H1 (cell line): Measurements from ENCODE around the gene PKDREJ. TPM values are rescaled to one million over a fixed set of nuclear protein-coding genes. Genes with fewer than 3 reads are reported as not detected.

Experiments
- CTCF ChIA-PET: fragments of 300-600 bp; sonication (Branson Sonifier 250); formaldehyde crosslinking; loops from one replicate; lab custom pipeline; 2021; ENCODE audit not compliant: partially characterized antibody; lab: Charles Lee
- POLR2A ChIA-PET: fragments of 300-600 bp; sonication (Branson Sonifier 250); formaldehyde crosslinking; loops from one replicate; lab custom pipeline; 2021; ENCODE audit warnings: inconsistent platforms; ENCODE audit not compliant: partially characterized antibody; lab: Charles Lee
- DNase-seq, 2 experiments: peaks; one replicate each; pipeline versions ENCODE4 v3.0.0 to v3.0.0-alpha.2; 2010 to 2022; ENCODE audit warnings: low spot score in 2 of 2, low read depth in 1 of 2, mixed read lengths in 1 of 2
- FAIRE-seq: peaks from 2 replicates; lab custom pipeline; 2011; peaks lifted over from hg19 to GRCh38; lab: Jason Lieb, UNC
- H2AFZ ChIP-seq: 2 replicates; pipeline ENCODE4 v1.8.1; 2012; ENCODE audit warnings: low read length, inconsistent platforms
- H2AK5ac ChIP-seq: 2 replicates; pipeline ENCODE4 v1.6.1; 2013; ENCODE audit warnings: low read depth, low read length
- H2BK120ac ChIP-seq: replicated peaks from 2 replicates; pipeline ENCODE3; 2013; ENCODE audit warnings: low read depth, low read length, inconsistent platforms
- H2BK12ac ChIP-seq: 2 replicates; pipeline ENCODE4 v1.6.1; 2013; ENCODE audit warnings: low read depth, low read length
- H2BK15ac ChIP-seq: 2 replicates; pipeline ENCODE4 v1.6.1; 2013; ENCODE audit warnings: low read length
- H2BK20ac ChIP-seq: 2 replicates; pipeline ENCODE4 v1.6.1; 2013; ENCODE audit warnings: low read length
- H2BK5ac ChIP-seq: 2 replicates; pipeline ENCODE4 v1.6.1; 2013; ENCODE audit warnings: low read depth, low read length
- H3K14ac ChIP-seq: 2 replicates; pipeline ENCODE4 v1.6.1; 2013; ENCODE audit warnings: inconsistent platforms; ENCODE audit not compliant: insufficient read length
- H3K18ac ChIP-seq: 2 replicates; pipeline ENCODE4 v1.6.1; 2013; ENCODE audit warnings: low read length; ENCODE audit errors: extremely low read depth
- H3K23ac ChIP-seq: 2 replicates; pipeline ENCODE4 v1.6.1; 2013; ENCODE audit warnings: inconsistent platforms; ENCODE audit not compliant: insufficient read length
- H3K23me2 ChIP-seq: 2 replicates; pipeline ENCODE4 v1.6.1; 2013; ENCODE audit warnings: low read depth, low read length
- H3K27ac ChIP-seq: 2 replicates; pipeline ENCODE4 v1.6.1; 2011; ENCODE audit warnings: low read depth, low read length, inconsistent platforms
- H3K27me3 ChIP-seq, 4 experiments: replicated peaks in 1 of 4; 1 replicate in 1 of 4; 2 replicates in 3 of 4; pipeline versions ENCODE4 v1.6.1 to v1.8.1; 2011 to 2013; ENCODE audit warnings: low read length in 3 of 4, mild to moderate bottlenecking in 3 of 4, inconsistent platforms in 2 of 4, mixed read lengths in 2 of 4, moderate library complexity in 1 of 4; ENCODE audit not compliant: control insufficient read depth in 3 of 4, insufficient read depth in 3 of 4; ENCODE audit errors: extremely low read depth in 1 of 4
- H3K36me3 ChIP-seq, 4 experiments: 2 replicates each; pipeline versions ENCODE4 v1.6.1 to v1.8.1; 2011 to 2013; ENCODE audit warnings: mild to moderate bottlenecking in 4 of 4, low read length in 3 of 4, moderate library complexity in 2 of 4, control low read depth in 1 of 4, inconsistent platforms in 1 of 4; ENCODE audit not compliant: insufficient read depth in 4 of 4, control insufficient read depth in 2 of 4
- H3K4ac ChIP-seq: replicated peaks from 2 replicates; pipeline ENCODE3; 2013; ENCODE audit warnings: low read length, low read depth, mixed read lengths, inconsistent platforms; ENCODE audit not compliant: insufficient read length
- H3K4me1 ChIP-seq, 4 experiments: replicated peaks in 1 of 4; 1 replicate in 1 of 4; 2 replicates in 3 of 4; pipeline versions ENCODE4 v1.6.1 to v1.8.1; 2011 to 2013; ENCODE audit warnings: low read length in 3 of 4, inconsistent platforms in 2 of 4, mixed read lengths in 1 of 4; ENCODE audit not compliant: insufficient read depth in 4 of 4, control insufficient read depth in 3 of 4
- H3K4me2 ChIP-seq, 2 experiments: 2 replicates each; pipeline versions ENCODE4 v1.6.1 to v1.8.1; 2011 to 2013; ENCODE audit warnings: low read depth in 2 of 2, low read length in 2 of 2, control low read depth in 1 of 2, inconsistent platforms in 1 of 2, mild to moderate bottlenecking in 1 of 2; ENCODE audit not compliant: insufficient read depth in 1 of 2
- H3K4me3 ChIP-seq, 4 experiments: fragments of 200-600, 300-600 bp in 1 of 4; sonication (generic), shearing (Covaris generic), sonication (Bioruptor Twin) in 1 of 4; 2 replicates each; pipeline versions ENCODE4 v1.5.1 to v1.8.1; 2011 to 2016; ENCODE audit warnings: low read length in 4 of 4, low read depth in 3 of 4, control low read depth in 2 of 4, inconsistent platforms in 2 of 4, mild to moderate bottlenecking in 2 of 4, mixed read lengths in 1 of 4, moderate library complexity in 1 of 4; ENCODE audit not compliant: insufficient read depth in 2 of 4; ENCODE audit errors: extremely low read depth in 1 of 4
- H3K56ac ChIP-seq: replicated peaks from 2 replicates; pipeline ENCODE3; 2013; ENCODE audit warnings: low read depth, mild to moderate bottlenecking, mixed read lengths, low read length, inconsistent platforms; ENCODE audit not compliant: insufficient read length
- H3K79me1 ChIP-seq: 2 replicates; pipeline ENCODE4 v1.6.1; 2013; ENCODE audit warnings: low read depth, low read length, control low read depth
- H3K79me2 ChIP-seq, 2 experiments: 2 replicates each; pipeline versions ENCODE4 v1.6.1 to v1.8.1; 2012 to 2013; ENCODE audit warnings: low read length in 2 of 2, mild to moderate bottlenecking in 2 of 2, inconsistent platforms in 1 of 2; ENCODE audit not compliant: insufficient read depth in 2 of 2, control insufficient read depth in 1 of 2
- H3K9ac ChIP-seq, 4 experiments: replicated peaks in 1 of 4; 1 replicate in 1 of 4; 2 replicates in 3 of 4; pipeline versions ENCODE4 v1.6.1 to v1.8.1; 2011 to 2013; ENCODE audit warnings: low read depth in 3 of 4, low read length in 3 of 4, control low read depth in 2 of 4, mild to moderate bottlenecking in 2 of 4, moderate library complexity in 2 of 4, inconsistent platforms in 1 of 4; ENCODE audit errors: extremely low read depth in 1 of 4
- H3K9me3 ChIP-seq, 2 experiments: 2 replicates each; pipeline versions ENCODE4 v1.6.1 to v1.8.1; 2012 to 2013; ENCODE audit warnings: mild to moderate bottlenecking in 2 of 2, moderate library complexity in 2 of 2, control low read depth in 1 of 2, inconsistent platforms in 1 of 2, low read depth in 1 of 2, low read length in 1 of 2, mixed read lengths in 1 of 2; ENCODE audit not compliant: insufficient read depth in 2 of 2
- H4K20me1 ChIP-seq, 2 experiments: replicated peaks in 1 of 2; 2 replicates each; pipeline versions ENCODE3 to v1.8.1; 2011 to 2013; ENCODE audit warnings: inconsistent platforms in 2 of 2, low read length in 2 of 2, mild to moderate bottlenecking in 1 of 2; ENCODE audit not compliant: insufficient read depth in 2 of 2, control insufficient read depth in 1 of 2
- H4K5ac ChIP-seq: 2 replicates; pipeline ENCODE4 v1.6.1; 2013; ENCODE audit warnings: low read length, low read depth, mixed read lengths, inconsistent platforms; ENCODE audit not compliant: insufficient read length
- H4K8ac ChIP-seq: 2 replicates; pipeline ENCODE4 v1.8.0; 2013; ENCODE audit warnings: mild to moderate bottlenecking, moderate library complexity, low read length, inconsistent platforms; ENCODE audit not compliant: insufficient read depth; ENCODE audit errors: extremely low read depth
- H4K91ac ChIP-seq: replicated peaks from 2 replicates; pipeline ENCODE3; 2013; ENCODE audit warnings: low read length, mixed read lengths, inconsistent platforms; ENCODE audit not compliant: insufficient read length
- ASH2L ChIP-seq: fragments of 200-600, 300-600 bp; sonication (generic); IDR thresholded peaks from one replicate; pipeline ENCODE4 v1.7.1; 2017; ENCODE audit warnings: low read length
- BACH1 ChIP-seq: IDR thresholded peaks from 2 replicates; pipeline ENCODE4 v1.6.1; 2012; ENCODE audit warnings: low read length, improper control_type of control experiment
- CHD2 ChIP-seq: IDR thresholded peaks from 2 replicates; pipeline ENCODE4 v1.6.1; 2012; ENCODE audit warnings: low read length, improper control_type of control experiment
- FOSL1 ChIP-seq: IDR thresholded peaks from 2 replicates; pipeline ENCODE4 v1.6.1; 2011; ENCODE audit warnings: mild to moderate bottlenecking, low read depth, low read length, moderate library complexity; ENCODE audit not compliant: insufficient read depth
- JUN ChIP-seq: IDR thresholded peaks from 2 replicates; pipeline ENCODE4 v1.6.1; 2011; ENCODE audit warnings: low read depth, mild to moderate bottlenecking, improper control_type of control experiment, low read length
- JUND ChIP-seq: IDR thresholded peaks from 2 replicates; pipeline ENCODE4 v1.6.1; 2011; ENCODE audit warnings: mild to moderate bottlenecking, improper control_type of control experiment, low read length
- KDM4A ChIP-seq: IDR thresholded peaks from one replicate; pipeline ENCODE4 v1.7.1; 2012; ENCODE audit warnings: low read depth, mild to moderate bottlenecking, moderate library complexity, low read length, inconsistent platforms; ENCODE audit not compliant: severe bottlenecking
- NANOG ChIP-seq: IDR thresholded peaks from 2 replicates; pipeline ENCODE4 v1.6.1; 2011; ENCODE audit warnings: low read length, low read depth, mild to moderate bottlenecking, inconsistent platforms; ENCODE audit not compliant: insufficient read depth, poor library complexity, severe bottlenecking
- POLR2AphosphoS5 ChIP-seq: IDR thresholded peaks from 2 replicates; pipeline ENCODE4 v1.6.1; 2011; ENCODE audit warnings: low read depth, low read length
- RXRA ChIP-seq: IDR thresholded peaks from 2 replicates; pipeline ENCODE4 v1.6.1; 2011; ENCODE audit warnings: low read depth, mild to moderate bottlenecking, low read length, moderate library complexity; ENCODE audit not compliant: insufficient read depth
- SRF ChIP-seq: IDR thresholded peaks from 2 replicates; pipeline ENCODE4 v1.6.1; 2011; ENCODE audit warnings: mild to moderate bottlenecking, low read depth, low read length, moderate library complexity
- SUZ12 ChIP-seq: fragments of 200-600 bp; sonication (generic); IDR thresholded peaks from 2 replicates; pipeline ENCODE4 v1.6.1; 2012; ENCODE audit warnings: mild to moderate bottlenecking, inconsistent platforms, low read length, moderate library complexity, mixed read lengths
- USF2 ChIP-seq: IDR thresholded peaks from 2 replicates; pipeline ENCODE4 v1.6.1; 2011; ENCODE audit warnings: low read length, improper control_type of control experiment
- whole genome bisulfite sequencing, 2 experiments: shearing (Covaris generic) in 1 of 2; methylation state at CpG; one replicate each; pipeline versions ENCODE4 v1.1.6 to v1.1.7; 2013 to 2015; ENCODE audit warnings: low lambda C conversion rate in 2 of 2, mixed read lengths in 2 of 2, inconsistent platforms in 1 of 2, low coverage in 1 of 2, missing lambda C conversion rate in 1 of 2; ENCODE audit not compliant: insufficient replicate concordance in 2 of 2, insufficient coverage in 1 of 2, insufficient read length in 1 of 2; ENCODE audit errors: extremely low coverage in 1 of 2, missing lambda C conversion rate in 1 of 2; 5-methylcytosine and 5-hydroxymethylcytosine counted together
- polyA plus RNA-seq, 7 experiments: library from polyadenylated mRNA; depleted of rRNA in 3 of 7; stranded (reverse) in 5 of 7; unstranded in 2 of 7; fragments of >200 nt in 5 of 7; fragments of 200-250 nt in 2 of 7; gene quantifications; 1 replicate in 5 of 7; 2 replicates in 1 of 7; 4 replicates in 1 of 7; pipeline versions ENCODE4 v1.2.1 to v1.2.3, GENCODE V29; 2011 to 2013; ENCODE audit warnings: missing spikeins in 2 of 7, mixed read lengths in 2 of 7
- total RNA-seq: library from RNA; stranded (reverse); fragmentation: NEBNext Ultra II Directional; extraction: Animal tissue kit (Norgen Biotek cat#: 25700); gene quantifications from 2 replicates; pipeline ENCODE4 v1.2.1, GENCODE V29; 2021

PKDREJ gene
- total and polyA plus RNA-seq, 2 of the 8 experiments (the other 6 are each of a cell fraction or from before 2014, with no cell fraction given): 0.02 to 0.04 TPM

GRCh38 chr22:46273432-46274148 is 10.4 kb upstream of the PKDREJ start:
- DNase-seq (no peak), FAIRE-seq (no peak)
- Histone ChIP-seq H3K4me1 (no peaks in the 10 kb centered on the region), H3K23ac (no peak overlapping the region), H3K9me3 (no peaks in the 10 kb centered on the region), H3K4ac (no peak overlapping the region), H3K56ac (no peak overlapping the region), H2AK5ac (no peak overlapping the region), H4K20me1 (peaks cover 0 to 5% of the 10 kb centered on the region in 2 experiments), H4K91ac (no peak overlapping the region), H3K79me2 (no peaks in the 10 kb centered on the region), H4K8ac (no peak overlapping the region), H3K9ac (no peak overlapping the region), H3K27me3 (no peaks in the 10 kb centered on the region), H3K14ac (no peak overlapping the region), H3K18ac (no peak overlapping the region), H2AFZ (no peak overlapping the region), H2BK15ac (no peak overlapping the region), H2BK12ac (no peak overlapping the region), H3K4me3 (no peak overlapping the region), H2BK5ac (no peak overlapping the region), H3K27ac (no peak overlapping the region), H3K79me1 (peaks cover 3% of the 10 kb centered on the region; the same call in 1 of the 2 replicates), H3K23me2 (no peaks in the 10 kb centered on the region), H3K4me2 (no peak overlapping the region), H3K36me3 (peaks cover 4 to 16% (median 12%) of the 10 kb centered on the region in 4 experiments; a peak in 4 of 8 replicates), H2BK120ac (no peak overlapping the region), H2BK20ac (no peak overlapping the region), H4K5ac (no peak overlapping the region)
- ChIA-PET POLR2A (interaction anchor here (1.0 kb wide), 1 partner anchor 22 kb away, joined by 3 read pairs; no protein-coding TSS in a partner anchor), CTCF (no interaction called here)
- 95% methylated on average over 12 of the region's 12 CpGs; no CpG with 5 or more reads in 1 of the 2 experiments for WGBS, 2 experiments
- TF ChIP-seq RXRA (no peak), SUZ12 (no peak), JUND (no peak), JUN (no peak), KDM4A (no peak), SRF (no peak), ASH2L (no peak), FOSL1 (no peak), POLR2AphosphoS5 (no peak), NANOG (no peak), CHD2 (no peak), USF2 (no peak), BACH1 (no peak)
